Right renal cortex interstitium (tissue), 3 donors: ENCODE results near the gene FZD7. TPM values are rescaled to one million over a fixed set of nuclear protein-coding genes. Genes with fewer than 3 reads are reported as not detected.

Source experiments
- DNase-seq, 3 donors: peaks; one replicate each; pipeline ENCODE4 v3.0.0-alpha.2; 2013; ENCODE audit warnings: low read depth in 3 of 3, low spot score in 2 of 3
- polyA plus RNA-seq, 3 donors: library from polyadenylated mRNA; unstranded; fragments of 120-200 nt; gene quantifications; one replicate each; pipeline ENCODE4 v1.2.1, GENCODE V29; 2013; ENCODE audit not compliant: insufficient read length in 3 of 3

FZD7 gene
- polyA plus RNA-seq, 3 donors, result 67.3 to 76.7 (median 75.5) TPM

DNA sequence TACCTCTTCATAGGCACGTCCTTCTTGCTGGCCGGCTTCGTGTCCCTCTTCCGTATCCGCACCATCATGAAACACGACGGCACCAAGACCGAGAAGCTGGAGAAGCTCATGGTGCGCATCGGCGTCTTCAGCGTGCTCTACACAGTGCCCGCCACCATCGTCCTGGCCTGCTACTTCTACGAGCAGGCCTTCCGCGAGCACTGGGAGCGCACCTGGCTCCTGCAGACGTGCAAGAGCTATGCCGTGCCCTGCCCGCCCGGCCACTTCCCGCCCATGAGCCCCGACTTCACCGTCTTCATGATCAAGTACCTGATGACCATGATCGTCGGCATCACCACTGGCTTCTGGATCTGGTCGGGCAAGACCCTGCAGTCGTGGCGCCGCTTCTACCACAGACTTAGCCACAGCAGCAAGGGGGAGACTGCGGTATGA, 2.3 kb downstream of the FZD7 start:
- no peak for DNase-seq

DNA sequence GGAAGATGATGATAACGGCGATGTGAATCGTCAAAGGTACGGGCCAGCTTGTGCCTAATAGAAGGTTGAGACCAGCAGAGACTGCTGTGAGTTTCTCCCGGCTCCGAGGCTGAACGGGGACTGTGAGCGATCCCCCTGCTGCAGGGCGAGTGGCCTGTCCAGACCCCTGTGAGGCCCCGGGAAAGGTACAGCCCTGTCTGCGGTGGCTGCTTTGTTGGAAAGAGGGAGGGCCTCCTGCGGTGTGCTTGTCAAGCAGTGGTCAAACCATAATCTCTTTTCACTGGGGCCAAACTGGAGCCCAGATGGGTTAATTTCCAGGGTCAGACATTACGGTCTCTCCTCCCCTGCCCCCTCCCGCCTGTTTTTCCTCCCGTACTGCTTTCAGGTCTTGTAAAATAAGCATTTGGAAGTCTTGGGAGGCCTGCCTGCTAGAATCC, 3.0 kb downstream of the FZD7 start:
- DNase-seq, result no peak

DNA sequence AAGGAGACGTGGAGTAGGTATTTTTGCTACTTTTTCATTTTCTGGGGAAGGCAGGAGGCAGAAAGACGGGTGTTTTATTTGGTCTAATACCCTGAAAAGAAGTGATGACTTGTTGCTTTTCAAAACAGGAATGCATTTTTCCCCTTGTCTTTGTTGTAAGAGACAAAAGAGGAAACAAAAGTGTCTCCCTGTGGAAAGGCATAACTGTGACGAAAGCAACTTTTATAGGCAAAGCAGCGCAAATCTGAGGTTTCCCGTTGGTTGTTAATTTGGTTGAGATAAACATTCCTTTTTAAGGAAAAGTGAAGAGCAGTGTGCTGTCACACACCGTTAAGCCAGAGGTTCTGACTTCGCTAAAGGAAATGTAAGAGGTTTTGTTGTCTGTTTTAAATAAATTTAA, 3.4 kb downstream of the FZD7 start:
- DNase-seq, result no peak

DNA sequence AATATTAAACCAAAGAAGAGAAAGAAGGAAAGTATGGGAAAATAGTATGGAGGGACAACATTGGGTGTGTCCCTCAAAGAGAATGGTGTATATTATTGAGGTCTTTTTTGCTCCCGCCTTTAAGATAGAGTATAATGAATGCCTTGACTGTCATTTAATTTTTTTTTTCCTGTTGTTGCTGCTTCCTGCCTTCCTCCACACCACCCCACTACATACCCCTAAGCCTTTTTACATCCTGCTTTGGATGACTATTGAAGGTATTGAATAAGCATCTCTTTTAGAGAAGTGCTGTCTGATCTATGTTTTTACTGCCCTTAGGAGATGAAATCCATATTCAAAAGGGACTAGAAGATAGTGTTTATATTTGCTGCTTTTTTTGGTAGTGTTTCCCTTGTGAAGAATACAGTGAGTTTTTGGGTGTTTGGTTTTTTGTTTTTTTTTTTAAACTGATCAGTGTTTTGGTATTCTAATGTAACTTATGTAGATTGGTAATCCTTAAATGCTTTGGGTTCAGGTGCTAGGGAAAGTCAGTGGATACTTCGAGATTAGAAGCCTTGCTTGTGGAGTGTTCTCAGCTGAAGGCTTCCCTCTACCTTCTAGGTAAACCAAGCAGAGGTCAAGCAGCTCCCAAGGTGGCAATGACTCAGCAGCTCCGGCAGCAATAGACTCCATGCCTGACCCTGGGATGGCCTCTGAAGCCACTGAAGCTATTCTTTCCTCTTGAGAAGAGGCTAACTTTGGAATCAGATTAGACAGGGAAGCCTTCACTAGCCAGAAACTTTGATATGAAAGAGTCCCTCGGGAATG, 5.0 kb downstream of the FZD7 start:
- DNase-seq, result no peak

- DNase-seq, result no peak
Observed at GRCh38 chr2:202039278-202040078, 5.8 kb downstream of the FZD7 start.

GRCh38 chr2:202040079-202040844, 6.6 kb downstream of the FZD7 start:
- no peak for DNase-seq

DNA sequence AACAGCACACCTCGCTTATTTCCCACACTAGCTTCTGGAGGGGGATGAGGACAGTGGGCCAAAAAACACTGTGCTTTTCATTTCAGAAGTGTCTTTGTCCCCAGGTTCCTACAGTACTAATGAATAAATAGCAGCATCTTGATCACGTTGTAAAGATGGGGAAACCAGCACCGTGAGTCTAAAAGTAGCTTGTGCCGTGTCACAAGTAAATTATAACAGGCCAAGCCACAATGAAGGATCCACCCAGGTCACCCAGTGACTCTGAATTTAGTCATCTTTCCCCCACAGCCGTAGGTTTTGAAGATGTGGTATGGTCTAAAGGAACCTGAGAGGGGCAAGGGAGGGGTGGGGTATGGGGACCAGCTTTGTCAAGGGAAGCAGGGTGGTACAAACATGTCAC, 8.8 kb downstream of the FZD7 start:
- no peak for DNase-seq

DNA sequence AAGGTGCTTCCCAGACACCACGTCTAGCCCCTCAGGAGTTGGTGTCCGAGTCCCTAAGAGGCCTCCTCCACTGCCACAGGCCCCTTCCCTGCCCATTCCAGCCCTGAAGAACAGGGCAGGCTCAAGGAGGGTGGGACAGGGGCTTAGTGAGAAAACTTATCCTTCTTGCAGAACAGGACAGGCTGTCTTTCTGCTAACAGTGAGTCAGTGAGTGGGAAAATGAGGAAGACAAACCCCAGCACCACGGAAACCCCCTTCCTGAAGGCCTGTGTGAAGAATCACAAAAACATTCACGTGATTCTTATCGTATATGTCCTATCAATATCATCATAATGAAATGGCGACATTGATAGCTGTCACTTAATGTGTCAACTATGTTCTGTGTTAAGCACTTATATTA, 9.8 kb downstream of the FZD7 start:
- DNase-seq, result no peak

GRCh38 chr2:202044777-202045176, 11.1 kb downstream of the FZD7 start:
- DNase-seq, result no peak

- DNase-seq, result no peak
Observed at GRCh38 chr2:202046572-202046971, 12.9 kb downstream of the FZD7 start.

- no peak for DNase-seq
Observed at GRCh38 chr2:202049092-202049728, 15.6 kb downstream of the FZD7 start.

GRCh38 chr2:202049840-202050239, 16.2 kb downstream of the FZD7 start:
- no peak for DNase-seq

GRCh38 chr2:202050652-202051051, 17.0 kb downstream of the FZD7 start:
- DNase-seq, result no peak

- no peak for DNase-seq
Observed at GRCh38 chr2:202051499-202052161, 18.0 kb downstream of the FZD7 start.

DNA sequence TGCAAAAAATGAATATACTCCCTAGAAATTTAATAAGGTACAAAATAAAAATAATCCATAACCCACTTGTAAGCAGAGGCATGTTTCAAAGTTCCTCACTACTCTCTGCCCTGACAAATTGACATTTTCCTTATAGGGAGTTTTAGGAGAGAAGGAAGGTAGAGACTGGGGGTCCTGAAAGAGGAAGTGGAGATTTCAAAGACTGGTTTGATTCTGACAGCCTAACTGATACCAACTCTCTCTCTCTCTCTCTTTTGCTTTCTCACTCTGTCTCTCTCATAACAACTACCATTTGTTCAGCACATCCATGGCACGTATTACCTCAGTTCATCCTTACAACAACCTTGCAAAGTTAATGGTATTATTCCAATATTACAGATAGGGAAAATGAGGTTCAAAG, 18.6 kb downstream of the FZD7 start:
- no peak for DNase-seq

- no peak for DNase-seq
Observed at GRCh38 chr2:202054679-202055078, 21.0 kb downstream of the FZD7 start.

- no peak for DNase-seq
Observed at GRCh38 chr2:202056611-202057010, 23.0 kb downstream of the FZD7 start.

- DNase-seq, result no peak
Observed at GRCh38 chr2:202060218-202060617, 26.6 kb downstream of the FZD7 start.

- DNase-seq, result no peak
Observed at GRCh38 chr2:202061695-202062094, 28.0 kb downstream of the FZD7 start.
